Measurements from ENCODE around the gene PPM1E. TPM values are rescaled to one million over a fixed set of nuclear protein-coding genes. Genes with fewer than 3 reads are reported as not detected.

The PPM1E gene
- total and polyA plus RNA-seq, 2 of the 4 experiments (the other 2 are of a cell fraction): under 0.01 to 0.05 TPM

- Histone ChIP-seq H3K9me3 (ENCODE audit: control insufficient read depth, insufficient read depth, low read length) (no peaks in the 10 kb centered on the region), H3K4ac (ENCODE audit: low read depth, low read length) (no peak overlapping the region), H3K27me3 (ENCODE audit: control insufficient read depth, insufficient read depth, low read length) (no peaks in the 10 kb centered on the region), H4K5ac (ENCODE audit: low read depth, low read length) (no peak overlapping the region), H2BK5ac (ENCODE audit: low read depth, low read length, poor library complexity, severe bottlenecking) (no peak overlapping the region), H3K9me1 (ENCODE audit: insufficient read depth, low read length) (peaks cover 5% of the 10 kb centered on the region; the same call in 1 of the 2 replicates), H3K14ac (replicated peaks; ENCODE audit: low read depth, low read length) (no peak overlapping the region), H4K8ac (ENCODE audit: low read depth in 2 of 2, low read length in 2 of 2) (no peak overlapping the region), H4K20me1 (ENCODE audit: insufficient read depth, low read length) (no peaks in the 10 kb centered on the region), H3K56ac (ENCODE audit: extremely low read depth, insufficient read depth, low read length) (no peak overlapping the region), H3K36me3 (ENCODE audit: control insufficient read depth, insufficient read depth, low read length) (no peaks in the 10 kb centered on the region), H2BK20ac (ENCODE audit: low read depth, low read length) (no peak overlapping the region), H3K4me3 (ENCODE audit: insufficient read depth, low read depth, low read length) (no peak overlapping the region), H2BK120ac (ENCODE audit: low read depth, low read length) (no peak overlapping the region), H2AK9ac (replicated peaks; ENCODE audit: low read depth, low read length, poor library complexity) (no peak overlapping the region), H2AFZ (replicated peaks; ENCODE audit: low read length, poor library complexity) (no peak overlapping the region), H3K18ac (ENCODE audit: low read depth, low read length) (no peak overlapping the region), H2AK5ac (ENCODE audit: low read depth, low read length) (no peak overlapping the region), H2BK15ac (ENCODE audit: low read depth, low read length) (no peak overlapping the region), H4K91ac (ENCODE audit: insufficient read depth, low read depth, low read length) (no peak overlapping the region), H3K27ac (ENCODE audit: insufficient read depth, low read length) (no peak overlapping the region), H3K9ac (ENCODE audit: low read depth, low read length) (no peak overlapping the region), H3K23ac (ENCODE audit: low read depth, low read length) (no peak overlapping the region), H3K4me1 (ENCODE audit: control insufficient read depth, insufficient read depth, low read length) (no peaks in the 10 kb centered on the region), H3K79me1 (ENCODE audit: low read depth in 1 of 2, low read length in 2 of 2) (no peaks in the 10 kb centered on the region), H3K4me2 (ENCODE audit: low read depth, low read length) (no peak overlapping the region)
- ATAC-seq (ENCODE audit: low read depth) (no peak), DNase-seq (peak; percentile 11)
- in situ Hi-C loops (cut with MboI; ENCODE audit: low sequenced_read_pairs): no loop called here
- intact Hi-C loops (cut with micrococcal nuclease): loop anchor here (1.0 kb wide), 1 partner anchor 183 kb away; no protein-coding TSS in a partner anchor
- ChIA-PET CTCF (no interaction called here), POLR2A (ENCODE audit: unreplicated experiment) (no interaction called here)
- no TSS peak for BruUV-seq (replicated peaks)
- TF ChIP-seq USF2 (IDR thresholded peaks at IDR 0.05; ENCODE audit: low read depth, low read length) (no peak), MAFK (IDR thresholded peaks at IDR 0.05; ENCODE audit: low read depth, low read length) (no peak), MAZ (IDR thresholded peaks at IDR 0.05; ENCODE audit: borderline replicate concordance, low read depth, low read length) (no peak), BHLHE40 (IDR thresholded peaks at IDR 0.05; ENCODE audit: low read depth, low read length) (no peak), CTCF (conservative IDR thresholded peaks at IDR 0.05; ENCODE audit: low read depth, low read length) (no peak)
- dilution Hi-C loops (cut with HindIII; ENCODE audit: low sequenced_read_pairs, unreplicated experiment): no loop called here
- no CpG with 5 or more reads among the region's 6 CpGs for WGBS, 2 experiments (ENCODE audit: extremely low coverage in 2 of 2, insufficient read length in 1 of 2)
Measured at GRCh38 chr17:58985971-58986370, 230.3 kb downstream of the PPM1E start.

Measured in IMR-90 (cell line).